IPS-18a (cell line): ENCODE measurements around the gene C10orf120.

Source experiments
- H3K27ac ChIP-seq: one replicate; pipeline ENCODE4 v1.5.1; 2013; ENCODE audit warnings: low read length
- H3K27me3 ChIP-seq: one replicate; pipeline ENCODE4 v1.6.1; 2013; ENCODE audit warnings: mild to moderate bottlenecking, low read length; ENCODE audit not compliant: control insufficient read depth, insufficient read depth
- H3K36me3 ChIP-seq: one replicate; pipeline ENCODE4 v1.6.1; 2013; ENCODE audit warnings: low read depth, low read length; ENCODE audit not compliant: control insufficient read depth
- H3K4me1 ChIP-seq: one replicate; pipeline ENCODE4 v1.6.1; 2013; ENCODE audit warnings: low read depth, low read length; ENCODE audit not compliant: control insufficient read depth
- H3K4me3 ChIP-seq: one replicate; pipeline ENCODE4 v1.5.1; 2013; ENCODE audit warnings: low read length
- H3K9ac ChIP-seq: one replicate; pipeline ENCODE4 v1.6.1; 2013; ENCODE audit warnings: mild to moderate bottlenecking, low read length, moderate library complexity
- H3K9me3 ChIP-seq: one replicate; pipeline ENCODE4 v1.6.1; 2013; ENCODE audit warnings: low read depth, low read length; ENCODE audit not compliant: control insufficient read depth

The C10orf120 gene

GRCh38 chr10:122699796-122700455 is at the start of gene C10orf120:
Gene C10orf120, minus strand, starts transcription at chr10:122699846. Its CDS starts 56 bp downstream, at chr10:122699790.
- Histone ChIP-seq H3K4me1 (no peaks in the 10 kb centered on the region), H3K9me3 (no peaks in the 10 kb centered on the region), H3K27ac (no peak within 1 kb of the TSS), H3K36me3 (no peaks in the 10 kb centered on the region), H3K27me3 (no peaks in the 10 kb centered on the region), H3K4me3 (no peak within 1 kb of the TSS), H3K9ac (no peak within 1 kb of the TSS)

GRCh38 chr10:122748496-122748895 is 48.9 kb upstream of the C10orf120 start:
- Histone ChIP-seq H3K27ac (no peak overlapping the region), H3K27me3 (no peaks in the 10 kb centered on the region), H3K36me3 (no peaks in the 10 kb centered on the region), H3K4me1 (no peaks in the 10 kb centered on the region), H3K9me3 (no peaks in the 10 kb centered on the region), H3K4me3 (no peak overlapping the region), H3K9ac (no peak overlapping the region)

- Histone ChIP-seq H3K36me3 (no peaks in the 10 kb centered on the region), H3K9me3 (no peaks in the 10 kb centered on the region), H3K9ac (no peak overlapping the region), H3K4me1 (no peaks in the 10 kb centered on the region), H3K27me3 (no peaks in the 10 kb centered on the region), H3K4me3 (no peak overlapping the region), H3K27ac (no peak overlapping the region)
These were observed 46.8 kb upstream of the C10orf120 start for GRCh38 chr10:122746408-122746807.

GRCh38 chr10:122744257-122744656 is 44.6 kb upstream of the C10orf120 start:
- Histone ChIP-seq H3K27ac (no peak overlapping the region), H3K27me3 (no peaks in the 10 kb centered on the region), H3K4me1 (no peaks in the 10 kb centered on the region), H3K36me3 (no peaks in the 10 kb centered on the region), H3K4me3 (no peak overlapping the region), H3K9ac (no peak overlapping the region), H3K9me3 (no peaks in the 10 kb centered on the region)

- H3K9me3 ChIP-seq, result no peaks in the 10 kb centered on the region
- no peaks in the 10 kb centered on the region for H3K36me3 ChIP-seq
- no peak overlapping the region for H3K9ac ChIP-seq
- H3K4me1 ChIP-seq, result no peaks in the 10 kb centered on the region
- no peaks in the 10 kb centered on the region for H3K27me3 ChIP-seq
- H3K27ac ChIP-seq, result no peak overlapping the region
- no peak overlapping the region for H3K4me3 ChIP-seq
These were observed 41.0 kb upstream of the C10orf120 start for GRCh38 chr10:122740640-122741039.

DNA sequence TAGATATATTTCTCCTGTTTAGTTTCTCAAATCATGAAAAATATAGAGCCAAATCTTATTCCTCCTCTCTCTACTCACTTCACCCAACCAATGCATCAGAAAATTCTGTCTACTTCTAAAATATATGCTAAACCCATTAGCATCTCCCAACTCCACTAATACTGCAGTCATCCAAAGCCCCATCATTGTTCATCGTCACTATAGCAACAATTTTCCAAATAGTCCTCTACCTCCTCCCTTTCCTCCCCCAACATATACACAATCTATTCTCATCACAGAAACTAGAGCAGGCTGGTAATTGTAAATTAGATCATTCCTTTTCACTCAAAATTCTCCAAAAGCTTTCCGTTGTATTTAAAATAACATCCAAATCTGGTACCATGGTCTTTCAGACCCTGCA is 38.4 kb upstream of the C10orf120 start:
- no peaks in the 10 kb centered on the region for H3K36me3 ChIP-seq
- H3K4me3 ChIP-seq, result no peak overlapping the region
- peaks cover 7% of the 10 kb centered on the region for H3K4me1 ChIP-seq
- no peaks in the 10 kb centered on the region for H3K9me3 ChIP-seq
- no peak overlapping the region for H3K9ac ChIP-seq
- no peaks in the 10 kb centered on the region for H3K27me3 ChIP-seq
- H3K27ac ChIP-seq, result no peak overlapping the region

DNA sequence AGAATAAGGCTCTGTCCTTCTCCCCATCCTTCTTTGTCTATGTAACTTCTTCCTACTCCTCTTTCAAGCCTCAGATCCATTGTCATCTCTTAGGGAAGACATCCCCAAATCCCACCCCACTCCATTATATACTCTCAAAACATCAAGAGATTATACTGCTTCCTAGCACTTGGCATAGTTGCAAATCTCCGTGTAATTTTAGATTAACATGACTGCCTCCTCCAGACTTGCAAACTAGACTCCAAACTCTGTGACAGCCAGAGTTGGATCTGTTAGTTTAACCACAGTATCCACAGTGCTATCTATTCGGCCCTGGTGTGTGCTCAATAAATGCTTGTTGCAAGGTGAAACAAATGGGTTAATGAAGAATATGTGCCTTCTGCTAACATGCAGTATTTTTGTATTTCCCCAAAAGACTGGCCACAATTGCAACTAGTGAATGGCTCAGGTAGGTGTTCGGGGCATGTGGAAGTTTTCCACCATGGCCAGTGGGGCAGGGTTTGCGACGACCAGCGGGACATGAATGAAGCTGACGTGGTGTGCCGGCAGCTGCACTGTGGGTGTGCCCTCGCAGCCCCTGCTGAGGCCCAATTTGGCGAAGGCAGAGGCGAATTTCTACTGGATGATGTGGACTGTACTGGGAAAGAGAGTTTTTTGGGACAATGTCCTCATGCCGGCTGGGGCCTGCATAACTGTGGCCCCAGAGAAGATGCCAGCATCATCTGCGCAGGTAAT is 34.5 kb upstream of the C10orf120 start:
- Histone ChIP-seq H3K27me3 (no peaks in the 10 kb centered on the region), H3K36me3 (no peaks in the 10 kb centered on the region), H3K27ac (no peak overlapping the region), H3K4me1 (peaks cover 7% of the 10 kb centered on the region), H3K9ac (no peak overlapping the region), H3K4me3 (no peak overlapping the region), H3K9me3 (no peaks in the 10 kb centered on the region)

- no peak overlapping the region for H3K9ac ChIP-seq
- H3K9me3 ChIP-seq, result no peaks in the 10 kb centered on the region
- H3K27me3 ChIP-seq, result no peaks in the 10 kb centered on the region
- peaks cover 7% of the 10 kb centered on the region for H3K4me1 ChIP-seq
- H3K27ac ChIP-seq, result no peak overlapping the region
- H3K4me3 ChIP-seq, result no peak overlapping the region
- no peaks in the 10 kb centered on the region for H3K36me3 ChIP-seq
These were observed 33.8 kb upstream of the C10orf120 start for GRCh38 chr10:122733443-122733842.

- no peaks in the 10 kb centered on the region for H3K36me3 ChIP-seq
- H3K4me3 ChIP-seq, result no peak overlapping the region
- no peaks in the 10 kb centered on the region for H3K27me3 ChIP-seq
- no peaks in the 10 kb centered on the region for H3K9me3 ChIP-seq
- H3K4me1 ChIP-seq, result peaks cover 7% of the 10 kb centered on the region
- no peak overlapping the region for H3K27ac ChIP-seq
- no peak overlapping the region for H3K9ac ChIP-seq
These were observed 30.6 kb upstream of the C10orf120 start for GRCh38 chr10:122730238-122730637.

DNA sequence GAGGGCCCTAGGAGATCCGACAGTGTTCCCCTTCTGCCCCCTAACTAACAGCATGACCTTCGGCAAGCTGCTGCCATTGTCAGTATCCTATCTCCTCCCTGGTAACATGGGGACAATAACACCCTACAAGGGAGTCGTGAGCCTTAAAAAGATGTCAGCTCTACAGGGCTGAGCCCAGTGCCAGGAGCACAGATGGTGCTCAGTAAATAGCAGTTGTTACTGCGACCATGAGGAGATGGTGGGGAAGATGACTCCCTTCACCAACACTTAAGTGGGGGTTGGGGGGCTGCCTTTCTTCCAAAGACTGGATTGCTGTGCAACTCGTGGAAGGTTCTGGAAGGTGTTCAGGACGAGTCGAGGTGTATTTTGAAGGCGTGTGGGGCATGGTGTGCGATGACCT is 29.5 kb upstream of the C10orf120 start:
- Histone ChIP-seq H3K9me3 (no peaks in the 10 kb centered on the region), H3K27ac (no peak overlapping the region), H3K9ac (no peak overlapping the region), H3K27me3 (no peaks in the 10 kb centered on the region), H3K4me1 (peaks cover 7% of the 10 kb centered on the region), H3K36me3 (no peaks in the 10 kb centered on the region), H3K4me3 (no peak overlapping the region)

DNA sequence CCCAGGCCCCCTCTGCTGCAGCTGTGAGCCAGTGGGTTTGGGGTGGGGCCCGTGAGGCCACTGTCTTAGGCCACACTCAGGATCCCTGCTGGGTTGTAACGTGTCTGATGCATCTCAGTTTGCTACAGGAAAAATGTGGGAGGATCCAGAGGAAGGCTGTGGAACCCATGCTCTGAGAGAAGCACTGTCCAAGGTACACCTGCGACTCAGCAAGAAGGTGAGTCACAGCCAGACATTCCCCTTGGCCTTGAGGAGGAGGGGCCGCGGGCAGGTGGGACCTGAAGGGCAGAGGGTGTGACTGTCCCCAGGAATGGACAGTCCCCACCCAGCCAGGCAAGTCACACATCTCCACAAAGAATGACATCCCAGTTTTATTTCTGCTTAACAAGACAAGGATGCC is 27.8 kb upstream of the C10orf120 start:
- H3K4me1 ChIP-seq, result no peaks in the 10 kb centered on the region
- no peaks in the 10 kb centered on the region for H3K27me3 ChIP-seq
- H3K9ac ChIP-seq, result no peak overlapping the region
- no peaks in the 10 kb centered on the region for H3K9me3 ChIP-seq
- H3K4me3 ChIP-seq, result no peak overlapping the region
- no peak overlapping the region for H3K27ac ChIP-seq
- no peaks in the 10 kb centered on the region for H3K36me3 ChIP-seq

- no peak overlapping the region for H3K9ac ChIP-seq
- no peaks in the 10 kb centered on the region for H3K4me1 ChIP-seq
- no peaks in the 10 kb centered on the region for H3K36me3 ChIP-seq
- H3K27ac ChIP-seq, result no peak overlapping the region
- H3K4me3 ChIP-seq, result no peak overlapping the region
- no peaks in the 10 kb centered on the region for H3K9me3 ChIP-seq
- H3K27me3 ChIP-seq, result no peaks in the 10 kb centered on the region
These were observed 26.1 kb upstream of the C10orf120 start for GRCh38 chr10:122725768-122726167.
